ENCODE data around the gene EIF5AL1.
"Not testable (repeated sequence)": the region's sequence is repeated elsewhere in the genome, so short reads cannot be mapped to it uniquely, and the experiment has no call there.

Gene EIF5AL1

GRCh38 chr10:79556961-79557360 lies 44.6 kb downstream of the EIF5AL1 start:
- not testable (repeated sequence) for DNase-seq (ENCODE audit: low spot score)

- peak; percentile 69 for DNase-seq (ENCODE audit: low spot score)
Observed at GRCh38 chr10:79559726-79560125, 47.4 kb downstream of the EIF5AL1 start.

GRCh38 chr10:79560160-79560709 lies 47.9 kb downstream of the EIF5AL1 start, which contains the start of gene SFTPA2:
TSS of gene SFTPA2 (minus strand) at chr10:79560407. CDS start at chr10:79559483, 924 bp downstream.
- no peak for DNase-seq (ENCODE audit: low spot score)

- DNase-seq (ENCODE audit: low spot score): no peak
Observed at GRCh38 chr10:79561257-79561656, 48.9 kb downstream of the EIF5AL1 start.

GRCh38 chr10:79562135-79562756 lies 49.9 kb downstream of the EIF5AL1 start:
- DNase-seq (ENCODE audit: low spot score): peak; percentile 78

GRCh38 chr10:79563426-79563825 lies 51.1 kb downstream of the EIF5AL1 start:
- no peak for DNase-seq (ENCODE audit: low spot score)

Data from AG20443 (cell line).